ENCODE measurements around the gene MYH11. TPM values are rescaled to one million over a fixed set of nuclear protein-coding genes. Genes with fewer than 3 reads are reported as not detected.

Gene MYH11
- total RNA-seq, 1 donor from 2014 or later, result 0.31 TPM

DNA sequence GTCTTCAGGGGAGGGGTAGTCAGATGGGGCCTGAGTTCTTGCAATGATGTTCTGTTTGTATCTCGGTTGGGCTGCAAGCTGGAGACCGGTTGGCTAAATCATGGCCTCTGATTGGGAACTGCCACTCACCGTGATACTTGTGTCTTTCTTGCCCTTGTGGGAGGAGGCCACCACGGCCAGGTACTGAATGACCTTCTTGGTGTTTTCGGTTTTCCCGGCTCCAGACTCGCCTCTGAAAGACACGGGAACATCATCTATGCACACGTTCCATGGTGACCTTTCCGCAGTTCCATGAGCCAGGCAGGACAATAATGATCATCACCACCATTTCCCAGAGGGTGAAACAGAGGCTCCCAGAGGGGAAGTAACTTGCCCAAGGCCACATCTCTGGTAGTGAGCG lies 70.3 kb downstream of the MYH11 start:
- Mint-ChIP-seq H3K27me3 (peaks cover 3% of the 10 kb centered on the region), H3K36me3 (ENCODE audit: insufficient read depth) (no peaks in the 10 kb centered on the region), H3K4me1 (ENCODE audit: low read depth) (no peaks in the 10 kb centered on the region), H3K4me3 (ENCODE audit: low read depth) (no peak overlapping the region), H3K9me3 (ENCODE audit: low read depth) (no peaks in the 10 kb centered on the region), H3K27ac (no peak overlapping the region)
- DNase-seq (ENCODE audit: low spot score, unreplicated experiment), result no peak
- TF ChIP-seq, protein P1, sequence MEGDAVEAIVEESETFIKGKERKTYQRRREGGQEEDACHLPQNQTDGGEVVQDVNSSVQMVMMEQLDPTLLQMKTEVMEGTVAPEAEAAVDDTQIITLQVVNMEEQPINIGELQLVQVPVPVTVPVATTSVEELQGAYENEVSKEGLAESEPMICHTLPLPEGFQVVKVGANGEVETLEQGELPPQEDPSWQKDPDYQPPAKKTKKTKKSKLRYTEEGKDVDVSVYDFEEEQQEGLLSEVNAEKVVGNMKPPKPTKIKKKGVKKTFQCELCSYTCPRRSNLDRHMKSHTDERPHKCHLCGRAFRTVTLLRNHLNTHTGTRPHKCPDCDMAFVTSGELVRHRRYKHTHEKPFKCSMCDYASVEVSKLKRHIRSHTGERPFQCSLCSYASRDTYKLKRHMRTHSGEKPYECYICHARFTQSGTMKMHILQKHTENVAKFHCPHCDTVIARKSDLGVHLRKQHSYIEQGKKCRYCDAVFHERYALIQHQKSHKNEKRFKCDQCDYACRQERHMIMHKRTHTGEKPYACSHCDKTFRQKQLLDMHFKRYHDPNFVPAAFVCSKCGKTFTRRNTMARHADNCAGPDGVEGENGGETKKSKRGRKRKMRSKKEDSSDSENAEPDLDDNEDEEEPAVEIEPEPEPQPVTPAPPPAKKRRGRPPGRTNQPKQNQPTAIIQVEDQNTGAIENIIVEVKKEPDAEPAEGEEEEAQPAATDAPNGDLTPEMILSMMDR (IDR thresholded peaks at IDR 0.05; ENCODE audit: unreplicated experiment), result no peak

DNA sequence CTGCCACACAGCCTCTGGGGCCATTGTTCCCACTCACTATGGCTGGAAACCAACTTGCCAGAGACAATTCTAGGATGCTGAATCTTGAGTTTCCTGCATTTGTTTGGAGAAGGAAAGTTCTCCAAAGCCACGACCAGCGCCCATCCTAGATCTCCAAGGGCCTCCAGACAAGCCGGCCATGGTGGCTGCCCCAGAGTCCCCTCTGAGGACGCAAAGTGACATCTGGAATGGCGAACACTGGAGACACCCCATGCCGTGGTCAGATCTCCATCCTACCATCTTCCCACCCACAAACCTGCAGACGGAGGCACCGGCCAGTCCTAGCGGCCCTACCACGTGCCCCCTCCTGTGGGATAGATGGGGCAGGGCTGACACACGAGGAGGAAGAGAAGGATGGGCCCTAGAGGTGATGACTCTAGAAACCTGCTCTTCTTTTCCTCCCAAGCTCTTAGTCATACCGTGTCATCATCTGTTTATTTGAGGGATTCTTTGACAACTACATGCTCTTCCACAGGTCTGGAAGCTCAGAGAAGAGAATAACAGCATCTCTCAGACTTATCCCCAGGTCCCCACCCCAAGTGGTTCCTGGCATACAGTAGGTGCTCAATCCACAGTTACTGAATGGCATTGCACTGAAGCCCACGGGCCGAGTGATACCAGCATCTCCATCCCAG lies 71.3 kb downstream of the MYH11 start:
- Mint-ChIP-seq H3K27me3 (peaks cover 7% of the 10 kb centered on the region), H3K4me3 (ENCODE audit: low read depth) (no peak overlapping the region), H3K4me1 (ENCODE audit: low read depth) (no peaks in the 10 kb centered on the region), H3K9me3 (ENCODE audit: low read depth) (no peaks in the 10 kb centered on the region), H3K27ac (no peak overlapping the region), H3K36me3 (ENCODE audit: insufficient read depth) (no peaks in the 10 kb centered on the region)
- no peak for DNase-seq (ENCODE audit: low spot score, unreplicated experiment)
- TF ChIP-seq, protein P1 (IDR thresholded peaks at IDR 0.05; ENCODE audit: unreplicated experiment), result no peak

DNA sequence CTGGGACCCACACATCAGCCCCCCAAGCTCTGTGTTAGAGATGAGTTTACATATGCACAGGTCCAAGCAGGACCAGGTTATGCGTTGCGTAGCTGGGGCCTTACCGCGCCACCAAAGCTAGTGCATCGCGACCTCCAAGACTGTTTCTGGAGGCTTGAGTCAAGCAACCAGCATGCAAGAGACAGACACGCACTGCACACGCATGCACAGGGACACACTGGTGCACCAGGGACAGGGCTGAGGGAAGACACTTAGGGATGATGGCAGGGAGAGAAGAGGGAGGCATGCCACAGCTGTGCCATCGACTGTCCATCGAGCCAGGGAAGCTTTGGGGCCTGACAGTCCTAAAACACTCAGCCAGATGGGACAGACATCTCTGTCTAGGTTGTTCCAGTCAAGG lies 72.8 kb downstream of the MYH11 start:
- Mint-ChIP-seq H3K4me1 (ENCODE audit: low read depth) (no peaks in the 10 kb centered on the region), H3K4me3 (ENCODE audit: low read depth) (no peak overlapping the region), H3K27ac (no peak overlapping the region), H3K36me3 (ENCODE audit: insufficient read depth) (no peaks in the 10 kb centered on the region), H3K27me3 (peaks cover 9% of the 10 kb centered on the region), H3K9me3 (ENCODE audit: low read depth) (no peaks in the 10 kb centered on the region)
- no peak for DNase-seq (ENCODE audit: low spot score, unreplicated experiment)
- TF ChIP-seq, protein P1 (IDR thresholded peaks at IDR 0.05; ENCODE audit: unreplicated experiment), result no peak

DNA sequence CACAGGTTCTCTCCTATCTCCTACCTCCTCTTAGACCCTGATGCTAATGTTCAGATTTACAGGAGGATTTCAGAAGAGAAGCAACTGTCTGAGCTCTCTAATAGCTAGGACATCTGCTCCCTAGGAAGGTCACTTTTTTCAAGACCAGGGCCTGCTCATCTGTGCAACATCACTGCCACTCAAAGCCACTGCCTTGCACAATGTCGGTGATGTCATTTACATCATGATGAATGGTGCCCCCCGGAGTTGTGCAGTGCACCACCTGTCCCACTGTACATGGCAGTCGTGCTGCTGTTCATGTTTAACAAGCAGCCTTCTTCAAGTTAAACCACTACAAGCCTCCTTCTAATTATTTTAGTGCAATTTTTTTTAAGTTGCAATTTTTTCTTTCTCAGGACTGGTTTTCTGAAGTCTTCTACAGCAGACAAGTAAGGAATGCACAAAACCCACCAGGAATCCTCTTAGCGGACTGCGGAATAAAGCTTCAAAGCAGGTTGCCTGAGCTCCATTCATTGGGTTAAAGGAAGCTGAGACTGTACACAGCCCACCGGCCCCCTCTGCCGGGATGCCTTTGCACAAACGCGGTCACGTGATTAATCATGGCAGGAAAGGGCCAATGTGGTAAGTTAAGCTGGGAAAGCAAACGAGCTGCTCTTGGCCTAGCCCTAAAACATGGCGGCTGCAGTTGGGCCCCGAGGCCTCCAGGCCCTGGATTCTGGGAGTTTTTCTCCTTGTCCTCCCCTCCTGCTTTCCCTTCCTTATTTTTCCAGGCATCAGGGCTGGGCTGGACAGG lies 74.1 kb downstream of the MYH11 start:
- Mint-ChIP-seq H3K27ac (no peak overlapping the region), H3K36me3 (ENCODE audit: insufficient read depth) (no peaks in the 10 kb centered on the region), H3K27me3 (peaks cover 16% of the 10 kb centered on the region), H3K4me1 (ENCODE audit: low read depth) (no peaks in the 10 kb centered on the region), H3K4me3 (ENCODE audit: low read depth) (no peak overlapping the region), H3K9me3 (ENCODE audit: low read depth) (no peaks in the 10 kb centered on the region)
- DNase-seq (ENCODE audit: low spot score, unreplicated experiment), result no peak
- TF ChIP-seq, protein P1 (IDR thresholded peaks at IDR 0.05; ENCODE audit: unreplicated experiment), result no peak

DNA sequence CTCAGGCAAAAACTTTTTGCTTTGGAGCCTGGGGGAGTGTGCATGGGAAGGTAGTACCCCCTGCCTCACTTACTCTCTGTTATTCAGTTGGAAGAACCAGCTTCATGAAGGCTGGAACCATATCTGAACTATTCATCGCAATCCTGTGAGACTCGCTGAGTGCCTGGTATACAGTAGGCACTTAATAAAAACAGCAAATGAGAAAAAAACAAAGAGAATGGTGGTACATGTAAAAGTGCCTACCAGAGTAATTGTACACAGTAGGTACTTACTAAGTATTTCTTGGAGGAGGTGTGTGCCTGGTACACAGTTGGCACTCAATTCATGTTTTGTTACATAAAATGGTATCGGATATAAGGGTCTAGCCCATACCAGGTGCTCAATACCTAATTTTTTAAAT lies 75.2 kb downstream of the MYH11 start:
- no peak overlapping the region for H3K27ac Mint-ChIP-seq
- no peaks in the 10 kb centered on the region for H3K36me3 Mint-ChIP-seq (ENCODE audit: insufficient read depth)
- H3K27me3 Mint-ChIP-seq, result peaks cover 17% of the 10 kb centered on the region

More for the DNA sequence above, 75.2 kb downstream of the MYH11 start:
- no peak for DNase-seq (ENCODE audit: low spot score, unreplicated experiment)
- Mint-ChIP-seq H3K4me3 (ENCODE audit: low read depth) (no peak overlapping the region), H3K9me3 (ENCODE audit: low read depth) (no peaks in the 10 kb centered on the region), H3K4me1 (ENCODE audit: low read depth) (no peaks in the 10 kb centered on the region)
- TF ChIP-seq, protein P1 (IDR thresholded peaks at IDR 0.05; ENCODE audit: unreplicated experiment), result no peak
